ENCODE measurements around the gene STAC3. TPM values are rescaled to one million over a fixed set of nuclear protein-coding genes. Genes with fewer than 3 reads are reported as not detected.

The STAC3 gene
- total RNA-seq, 4 donors from 2014 or later = 0.42 to 1.7 (median 1.2) TPM

DNA sequence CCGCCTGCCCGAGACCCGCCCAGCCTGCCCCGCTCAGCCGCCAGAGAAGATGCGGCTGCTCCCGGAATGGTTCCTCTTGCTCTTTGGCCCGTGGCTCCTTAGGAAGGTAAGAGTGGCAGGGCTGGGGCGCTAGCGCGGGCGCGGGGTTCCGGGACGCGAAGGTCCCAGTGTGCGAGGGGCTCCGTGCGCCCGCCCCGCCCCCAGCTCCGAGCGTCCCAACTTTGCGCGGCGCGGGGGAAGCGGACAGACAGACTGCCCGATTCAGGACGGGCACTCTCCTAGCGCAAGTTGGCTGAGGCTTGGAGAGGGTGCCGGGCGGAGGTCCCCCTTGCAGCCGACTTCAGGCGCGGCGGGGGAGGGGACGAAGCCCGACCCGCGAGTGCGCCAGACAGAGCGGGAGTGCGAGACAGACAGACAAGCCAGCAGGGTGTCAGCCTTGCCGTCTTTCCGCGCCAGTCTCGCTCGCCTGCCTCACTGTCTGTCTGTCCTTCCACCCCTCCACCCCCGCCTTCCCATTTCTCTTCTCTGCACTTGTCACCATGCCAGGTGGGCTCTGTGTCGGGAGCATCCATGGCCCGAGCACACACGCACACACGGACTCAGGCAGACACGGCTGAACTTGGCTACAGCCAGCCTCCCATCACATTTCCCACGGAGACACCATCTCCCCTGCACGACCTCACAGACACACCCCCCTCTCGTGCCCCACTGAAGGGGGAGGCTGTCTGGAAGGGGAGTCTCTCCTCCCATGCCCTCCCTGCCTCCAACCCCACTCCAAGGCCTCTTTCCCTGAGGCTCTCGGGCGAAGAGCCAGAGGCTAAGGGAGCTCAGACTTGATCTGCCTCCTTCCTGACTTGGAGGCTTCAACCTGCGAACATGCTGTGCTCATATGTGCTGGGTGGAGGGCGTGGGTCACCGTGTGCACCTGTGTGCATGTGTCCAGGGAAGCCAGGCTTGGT, 33.8 kb downstream of the STAC3 start:
- Histone ChIP-seq H3K4me1 (peaks cover 39 to 61% (median 60%) of the 10 kb centered on the region in 4 donors), H3K9me3 (no peaks in the 10 kb centered on the region), H3K27ac (replicated peaks in 1 of 4) (no peak overlapping the region), H3K4me3 (peak overlapping the region; percentile 49 to 61 (median 54)), H3K36me3 (peaks cover 0 to 8% (median 6%) of the 10 kb centered on the region in 4 donors), H3K27me3 (peaks cover 5 to 86% (median 65%) of the 10 kb centered on the region in 4 donors)
- WGBS = 3% methylated on average over 33 of the region's 63 CpGs
- intact Hi-C loops (cut with DNase I) = no loop called here
- no peak for DNase-seq (ENCODE audit: extremely low spot score)
- no peak for TF ChIP-seq EP300 (IDR thresholded peaks at IDR 0.05)

DNA sequence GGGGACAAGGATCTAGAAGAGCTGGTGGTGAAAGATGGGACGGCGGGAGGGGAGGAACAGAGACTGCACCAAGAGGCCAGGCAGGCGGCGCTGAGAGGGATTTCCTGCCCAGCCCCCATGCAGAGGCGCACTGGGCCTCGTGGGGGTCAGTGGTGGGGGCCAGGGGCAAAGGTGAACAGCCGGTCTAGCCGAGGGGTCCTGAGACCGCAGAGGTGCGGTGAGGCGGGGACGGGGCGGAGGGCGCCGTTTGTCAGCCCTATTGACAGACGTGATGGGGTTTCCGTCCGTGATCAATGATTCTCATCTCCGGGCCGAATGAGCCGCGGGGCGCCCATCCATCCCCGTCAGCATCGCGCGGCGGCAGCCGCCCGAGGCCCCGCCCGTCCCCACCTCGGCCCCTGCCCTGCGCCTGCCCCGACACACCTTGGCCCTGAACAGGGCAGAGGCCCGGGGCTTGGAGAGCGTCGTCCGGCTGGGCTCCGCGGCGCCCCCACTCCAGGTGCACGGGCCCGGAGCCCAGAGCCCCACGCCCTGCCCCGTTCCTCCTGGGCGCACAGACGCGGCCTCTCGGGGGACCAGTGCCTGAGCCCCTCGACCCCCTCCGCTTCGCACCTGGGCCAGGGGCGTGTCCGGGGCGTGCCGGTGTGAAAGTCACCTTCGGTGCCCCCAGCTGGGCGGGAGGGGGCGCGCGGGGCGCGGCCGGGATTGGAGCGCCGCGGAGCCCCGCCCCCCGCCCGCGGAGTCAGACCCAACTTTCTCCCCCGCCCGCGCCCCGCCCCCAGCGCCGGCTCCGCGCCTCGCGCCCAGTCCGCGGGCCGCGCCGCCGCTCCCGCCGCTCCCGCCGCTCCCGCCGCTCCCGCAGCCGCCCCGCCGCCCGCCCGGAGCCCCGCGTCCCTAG, 34.7 kb downstream of the STAC3 start, which contains the start of gene NXPH4:
Gene NXPH4, plus strand, starts transcription at position 781 of the 898 bp plus-strand sequence. CDS start 176 bp downstream, outside the sequence.
- peak within 1 kb of the TSS; percentile 49 to 61 (median 54) for H3K4me3 ChIP-seq
- DNase-seq (ENCODE audit: extremely low spot score) = no peak
- peaks cover 39 to 60% (median 56%) of the 10 kb centered on the region in 4 donors for H3K4me1 ChIP-seq
- intact Hi-C loops (cut with DNase I) = no loop called here
- 4% methylated on average over 14 of the region's 102 CpGs for WGBS
- no peak within 1 kb of the TSS for H3K27ac ChIP-seq (replicated peaks in 1 of 4)
- H3K27me3 ChIP-seq = peaks cover 5 to 76% (median 58%) of the 10 kb centered on the region in 4 donors
- H3K36me3 ChIP-seq = peaks cover 0 to 17% (median 15%) of the 10 kb centered on the region in 4 donors
- no peaks in the 10 kb centered on the region for H3K9me3 ChIP-seq
- TF ChIP-seq EP300 (IDR thresholded peaks at IDR 0.05) = no peak
- no peak for TF ChIP-seq POLR2AphosphoS5 (IDR thresholded peaks at IDR 0.05)
- no peak for TF ChIP-seq POLR2A (IDR thresholded peaks at IDR 0.05; ENCODE audit: low read depth)

DNA sequence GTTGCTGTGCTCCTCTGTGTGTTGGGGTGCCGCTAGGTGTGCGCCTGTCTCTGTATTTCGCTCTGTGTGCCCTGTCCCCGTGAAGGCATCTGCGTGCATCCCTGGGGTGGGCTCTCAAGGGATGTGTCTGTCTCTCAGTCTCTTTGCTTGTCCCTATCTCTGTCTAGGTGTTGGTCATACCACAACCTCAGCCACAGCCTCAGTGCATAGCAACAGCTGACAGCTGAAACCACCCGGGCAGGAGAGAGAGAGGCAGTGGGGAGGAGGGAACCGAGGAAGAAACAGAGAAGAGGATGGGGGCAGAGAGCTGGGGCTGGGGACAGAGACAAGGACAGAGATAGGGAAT, 35.3 kb downstream of the STAC3 start:
- H3K4me3 ChIP-seq = no peak overlapping the region
- peaks cover 0 to 23% (median 21%) of the 10 kb centered on the region in 4 donors for H3K36me3 ChIP-seq
- H3K27ac ChIP-seq (replicated peaks in 1 of 4) = no peak overlapping the region
- H3K9me3 ChIP-seq = no peaks in the 10 kb centered on the region
- 15% methylated on average over 7 of the region's 7 CpGs for WGBS
- no peak for DNase-seq (ENCODE audit: extremely low spot score)
- H3K4me1 ChIP-seq = peaks cover 39 to 60% (median 55%) of the 10 kb centered on the region in 4 donors
- H3K27me3 ChIP-seq = peaks cover 5 to 70% (median 54%) of the 10 kb centered on the region in 4 donors
- intact Hi-C loops (cut with DNase I) = loop anchor here (1.0 kb wide), 1 partner anchor 24 kb away; no protein-coding TSS in a partner anchor
- TF ChIP-seq POLR2A (IDR thresholded peaks at IDR 0.05; ENCODE audit: low read depth) = no peak
- no peak for TF ChIP-seq EP300 (IDR thresholded peaks at IDR 0.05)
- TF ChIP-seq, protein P1, sequence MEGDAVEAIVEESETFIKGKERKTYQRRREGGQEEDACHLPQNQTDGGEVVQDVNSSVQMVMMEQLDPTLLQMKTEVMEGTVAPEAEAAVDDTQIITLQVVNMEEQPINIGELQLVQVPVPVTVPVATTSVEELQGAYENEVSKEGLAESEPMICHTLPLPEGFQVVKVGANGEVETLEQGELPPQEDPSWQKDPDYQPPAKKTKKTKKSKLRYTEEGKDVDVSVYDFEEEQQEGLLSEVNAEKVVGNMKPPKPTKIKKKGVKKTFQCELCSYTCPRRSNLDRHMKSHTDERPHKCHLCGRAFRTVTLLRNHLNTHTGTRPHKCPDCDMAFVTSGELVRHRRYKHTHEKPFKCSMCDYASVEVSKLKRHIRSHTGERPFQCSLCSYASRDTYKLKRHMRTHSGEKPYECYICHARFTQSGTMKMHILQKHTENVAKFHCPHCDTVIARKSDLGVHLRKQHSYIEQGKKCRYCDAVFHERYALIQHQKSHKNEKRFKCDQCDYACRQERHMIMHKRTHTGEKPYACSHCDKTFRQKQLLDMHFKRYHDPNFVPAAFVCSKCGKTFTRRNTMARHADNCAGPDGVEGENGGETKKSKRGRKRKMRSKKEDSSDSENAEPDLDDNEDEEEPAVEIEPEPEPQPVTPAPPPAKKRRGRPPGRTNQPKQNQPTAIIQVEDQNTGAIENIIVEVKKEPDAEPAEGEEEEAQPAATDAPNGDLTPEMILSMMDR (IDR thresholded peaks at IDR 0.05) = no peak
- TF ChIP-seq POLR2AphosphoS5 (IDR thresholded peaks at IDR 0.05) = no peak

DNA sequence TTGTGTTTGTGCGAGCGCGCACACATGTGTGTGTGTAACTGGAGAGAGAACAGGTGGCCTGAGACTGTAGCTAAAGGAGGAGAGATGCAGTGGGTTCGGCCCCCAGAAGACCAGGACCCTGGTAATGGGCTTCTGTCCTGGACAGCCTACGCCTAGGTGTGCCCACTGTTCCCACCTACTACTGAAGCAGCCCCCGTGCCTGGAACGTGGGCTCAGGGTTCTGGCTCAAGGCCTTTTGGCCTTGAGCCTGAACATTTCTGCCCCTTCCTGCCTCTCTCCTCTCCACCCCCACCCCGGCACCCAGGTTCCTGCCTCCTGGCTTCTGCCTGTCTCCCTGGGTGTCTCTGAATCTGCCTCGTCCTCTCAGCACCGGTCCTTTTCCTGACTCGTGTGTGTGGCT, 35.9 kb downstream of the STAC3 start:
- H3K4me1 ChIP-seq = peaks cover 39 to 56% (median 52%) of the 10 kb centered on the region in 4 donors
- 37% methylated on average over 11 of the region's 11 CpGs for WGBS
- H3K9me3 ChIP-seq = no peaks in the 10 kb centered on the region
- intact Hi-C loops (cut with DNase I) = loop anchor here (1.0 kb wide), 1 partner anchor 24 kb away; no protein-coding TSS in a partner anchor
- H3K27ac ChIP-seq (replicated peaks in 1 of 4) = no peak overlapping the region
- peaks cover 0 to 29% (median 26%) of the 10 kb centered on the region in 4 donors for H3K36me3 ChIP-seq
- TF ChIP-seq EP300 (IDR thresholded peaks at IDR 0.05) (no peak), POLR2A (IDR thresholded peaks at IDR 0.05; ENCODE audit: low read depth) (no peak), POLR2AphosphoS5 (IDR thresholded peaks at IDR 0.05) (no peak)
- TF ChIP-seq, protein P1 (IDR thresholded peaks at IDR 0.05) = no peak
- no peak for DNase-seq (ENCODE audit: extremely low spot score)
- H3K4me3 ChIP-seq = no peak overlapping the region
- peaks cover 5 to 64% (median 48%) of the 10 kb centered on the region in 4 donors for H3K27me3 ChIP-seq

DNA sequence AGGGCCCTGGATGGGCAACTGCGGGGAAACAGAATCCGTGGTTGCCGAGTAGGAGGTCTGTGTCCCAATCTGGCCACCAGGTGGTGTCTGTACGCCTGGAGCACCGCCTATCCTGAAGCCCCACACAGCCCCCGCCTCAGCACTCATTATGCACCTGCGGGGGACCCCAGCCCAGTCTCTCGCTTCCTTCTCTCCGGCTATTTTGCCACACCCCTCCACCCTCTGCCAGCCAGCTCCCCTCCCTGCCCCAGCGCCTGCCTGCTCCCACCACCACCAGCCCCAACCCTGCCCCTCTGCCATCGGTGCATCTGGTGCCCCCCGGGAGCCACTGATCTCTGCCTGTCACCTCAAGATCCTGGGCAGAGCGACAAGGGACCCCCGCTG, 36.6 kb downstream of the STAC3 start:
- H3K36me3 ChIP-seq = peaks cover 2 to 36% (median 33%) of the 10 kb centered on the region in 4 donors
- H3K27me3 ChIP-seq = peaks cover 5 to 57% (median 42%) of the 10 kb centered on the region in 4 donors
- H3K4me3 ChIP-seq = no peak overlapping the region
- peaks cover 39 to 53% (median 50%) of the 10 kb centered on the region in 4 donors for H3K4me1 ChIP-seq
- H3K27ac ChIP-seq (replicated peaks in 1 of 4) = no peak overlapping the region
- intact Hi-C loops (cut with DNase I) = loop anchor here (1.0 kb wide), 1 partner anchor 29 kb away; no protein-coding TSS in a partner anchor
- no peak for DNase-seq (ENCODE audit: extremely low spot score)
- under 1% methylated on average over 13 of the region's 14 CpGs for WGBS
- TF ChIP-seq POLR2AphosphoS5 (IDR thresholded peaks at IDR 0.05) (peak in 1 of 2 donors; percentile 7), EP300 (IDR thresholded peaks at IDR 0.05) (no peak), POLR2A (IDR thresholded peaks at IDR 0.05; ENCODE audit: low read depth) (no peak)
- TF ChIP-seq, protein P1 (IDR thresholded peaks at IDR 0.05) = peak; percentile 66 to 80 (median 68)
- H3K9me3 ChIP-seq = no peaks in the 10 kb centered on the region
